ENCODE results near the gene KRTAP25-1. TPM values are rescaled to one million over a fixed set of nuclear protein-coding genes. Genes with fewer than 3 reads are reported as not detected.

Gene KRTAP25-1, protein sequence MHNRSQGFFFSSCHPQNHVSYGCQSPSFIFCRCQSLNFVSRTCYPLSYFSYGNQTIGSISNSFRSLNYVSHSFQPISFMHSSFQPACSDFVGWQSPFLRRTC
- total RNA-seq = not detected

DNA sequence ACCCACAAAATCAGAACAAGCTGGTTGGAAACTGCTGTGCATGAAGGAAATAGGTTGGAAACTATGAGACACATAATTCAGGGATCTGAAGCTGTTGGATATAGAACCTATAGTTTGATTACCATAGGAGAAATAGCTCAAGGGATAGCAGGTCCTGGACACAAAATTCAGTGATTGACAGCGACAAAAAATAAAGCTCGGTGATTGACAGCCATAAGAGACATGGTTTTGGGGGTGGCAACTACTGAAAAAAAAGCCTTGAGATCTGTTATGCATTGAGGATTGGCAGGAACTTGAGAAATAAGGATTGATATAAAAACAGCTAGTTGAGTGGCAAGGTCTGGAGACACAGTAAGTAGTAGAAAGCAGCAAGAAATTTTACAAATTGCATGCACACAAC lies at the start of gene KRTAP25-1:
Gene KRTAP25-1 (minus strand): TSS at position 300 of the 400 bp plus-strand sequence. CDS start 24 bp downstream, at position 276.

DNA sequence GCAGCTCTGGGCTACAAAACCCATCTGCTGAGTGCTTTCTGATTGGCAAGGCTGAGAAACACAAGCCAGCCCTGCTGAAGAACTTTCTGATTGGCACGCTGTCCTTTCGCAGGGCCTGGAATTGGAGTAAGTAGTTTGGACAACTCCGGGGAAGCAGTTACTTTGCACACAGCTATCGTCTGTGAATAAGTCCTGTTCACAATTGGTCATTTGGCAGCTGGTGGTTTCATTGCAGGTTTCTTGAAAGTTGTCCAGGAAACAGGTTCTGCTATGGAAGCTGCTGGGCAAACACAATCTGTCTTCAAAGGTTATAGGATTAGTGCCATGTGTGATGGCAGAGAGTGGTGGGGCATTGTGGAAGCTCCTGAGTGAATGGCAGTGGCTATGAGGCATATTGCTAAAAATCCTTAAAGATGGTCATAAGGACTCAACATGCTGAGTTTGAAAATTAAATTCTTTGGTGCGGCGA lies 48.0 kb upstream of the KRTAP25-1 start, which contains the start of gene KRTAP27-1:
Gene KRTAP27-1 (minus strand): TSS at position 419 of the 469 bp plus-strand sequence. CDS start 26 bp downstream, at position 393.

DNA sequence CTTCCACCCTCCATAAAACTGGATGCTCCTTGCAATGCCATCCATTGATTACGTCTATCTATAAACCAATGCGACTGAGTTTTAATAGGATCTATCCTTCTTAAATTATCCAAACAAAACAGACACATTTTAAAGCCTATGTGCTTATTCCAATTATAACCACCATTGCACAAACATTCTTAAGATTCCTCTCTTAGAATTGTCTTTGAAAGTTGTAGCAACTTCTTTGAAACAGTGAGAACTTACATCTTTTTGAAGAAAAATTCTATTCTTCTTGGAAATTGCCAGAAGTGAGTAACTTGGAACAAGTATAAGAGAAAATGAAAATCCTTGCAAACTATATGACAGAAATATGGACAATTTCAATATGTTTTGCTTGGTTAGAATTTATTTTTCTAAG lies 30.9 kb upstream of the KRTAP25-1 start, which contains the start of gene KRTAP26-1:
Gene KRTAP26-1 (minus strand): TSS at position 101 of the 400 bp plus-strand sequence. CDS start 280 bp downstream, outside the sequence.

DNA sequence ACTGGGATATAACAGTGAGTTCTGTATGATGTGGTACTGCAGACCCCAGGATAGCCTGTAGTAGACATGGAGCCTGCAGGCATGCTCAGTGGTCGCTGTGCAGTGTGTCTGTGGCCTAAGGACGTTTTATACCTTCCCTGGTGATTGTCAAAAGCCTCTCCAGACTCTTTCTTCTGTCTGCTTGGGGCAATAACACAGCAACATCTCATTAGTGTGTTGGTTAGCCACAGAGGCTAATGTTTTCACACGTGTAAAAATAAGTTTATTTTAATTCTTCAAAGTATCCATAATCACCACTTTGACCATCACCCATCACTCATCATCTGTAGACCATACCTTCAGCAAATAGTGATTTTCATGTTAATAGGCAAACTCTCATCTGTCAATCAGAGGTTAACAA lies 6.5 kb downstream of the KRTAP25-1 start, which contains the start of gene KRTAP24-1:
Gene KRTAP24-1 (minus strand): TSS at position 101 of the 400 bp plus-strand sequence. CDS start 18 bp downstream, at position 83.

Other genes with a start within 250 kb of the KRTAP25-1 start
- gene CLDN17, start 122.7 kb downstream of the KRTAP25-1 start, total RNA-seq = not detected
- 2.0 TPM for gene CLDN8, start 73.4 kb downstream of the KRTAP25-1 start, total RNA-seq
- not detected for gene KRTAP24-1, start 6.6 kb downstream of the KRTAP25-1 start, total RNA-seq
- not detected for gene KRTAP26-1, start 30.8 kb upstream of the KRTAP25-1 start, total RNA-seq
- gene KRTAP27-1, start 48.2 kb upstream of the KRTAP25-1 start, total RNA-seq = not detected
- not detected for gene KRTAP23-1, start 59.1 kb upstream of the KRTAP25-1 start, total RNA-seq
- not detected for gene KRTAP13-2, start 82.8 kb upstream of the KRTAP25-1 start, total RNA-seq
- not detected for gene KRTAP13-1, start 106.5 kb upstream of the KRTAP25-1 start, total RNA-seq
- not detected for gene KRTAP13-3, start 136.4 kb upstream of the KRTAP25-1 start, total RNA-seq
- not detected for gene KRTAP13-4, start 140.7 kb upstream of the KRTAP25-1 start, total RNA-seq
- gene KRTAP15-1, start 150.8 kb upstream of the KRTAP25-1 start, total RNA-seq = not detected
- not detected for gene KRTAP19-1, start 190.9 kb upstream of the KRTAP25-1 start, total RNA-seq
- gene KRTAP19-2, start 197.9 kb upstream of the KRTAP25-1 start, total RNA-seq = not detected
- not detected for gene KRTAP19-3, start 202.5 kb upstream of the KRTAP25-1 start, total RNA-seq
- not detected for gene KRTAP19-4, start 207.7 kb upstream of the KRTAP25-1 start, total RNA-seq
- not detected for gene KRTAP19-5, start 212.6 kb upstream of the KRTAP25-1 start, total RNA-seq

All from camera-type eye (tissue), 1 donor.